ENCODE results near the gene ADRA2B.

DNA sequence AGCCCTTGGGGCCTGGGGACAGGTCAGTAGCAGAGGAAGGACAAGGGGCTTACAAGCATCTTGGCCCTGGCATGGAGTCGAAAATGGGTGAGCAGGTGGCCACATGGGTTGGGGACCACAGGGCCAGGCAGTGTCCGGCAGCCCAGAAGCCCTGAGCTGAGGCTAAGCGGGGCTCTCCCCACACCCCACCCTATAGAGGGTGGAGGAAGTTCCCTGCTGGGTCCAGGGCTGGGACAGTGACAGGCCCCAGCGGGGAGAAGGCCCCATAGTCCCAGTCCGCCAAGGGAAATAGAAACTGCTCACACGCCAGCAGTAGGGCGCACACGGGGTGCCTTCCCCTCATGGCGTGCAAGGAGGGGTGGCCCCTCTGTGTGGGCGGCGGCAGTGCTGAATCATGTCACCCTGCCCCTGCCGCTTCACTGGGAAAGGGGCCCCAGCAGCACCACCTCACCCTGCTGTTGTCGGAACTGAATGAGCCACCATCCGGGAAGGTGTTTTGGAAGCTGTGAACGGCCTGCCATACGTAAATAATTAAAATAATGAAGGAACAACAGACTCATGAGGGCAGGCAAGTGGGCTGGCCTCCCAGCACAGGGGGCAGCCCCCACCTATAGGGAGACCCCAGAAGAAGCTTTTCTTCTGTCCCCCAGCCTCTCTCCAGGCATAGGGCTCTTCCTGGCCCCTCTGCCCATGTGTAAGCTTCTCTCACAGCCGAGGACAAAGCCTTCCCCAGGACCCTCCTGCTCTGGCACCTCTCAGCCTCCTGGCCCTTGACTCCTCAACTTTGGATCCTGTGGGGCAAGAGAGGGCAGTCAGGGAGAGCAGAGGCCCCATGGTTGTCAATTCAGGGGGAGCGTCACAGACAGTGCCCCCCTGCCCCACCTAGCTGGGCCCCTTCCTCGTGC lies 41.5 kb upstream of the ADRA2B start:
- TF ChIP-seq, protein P1, sequence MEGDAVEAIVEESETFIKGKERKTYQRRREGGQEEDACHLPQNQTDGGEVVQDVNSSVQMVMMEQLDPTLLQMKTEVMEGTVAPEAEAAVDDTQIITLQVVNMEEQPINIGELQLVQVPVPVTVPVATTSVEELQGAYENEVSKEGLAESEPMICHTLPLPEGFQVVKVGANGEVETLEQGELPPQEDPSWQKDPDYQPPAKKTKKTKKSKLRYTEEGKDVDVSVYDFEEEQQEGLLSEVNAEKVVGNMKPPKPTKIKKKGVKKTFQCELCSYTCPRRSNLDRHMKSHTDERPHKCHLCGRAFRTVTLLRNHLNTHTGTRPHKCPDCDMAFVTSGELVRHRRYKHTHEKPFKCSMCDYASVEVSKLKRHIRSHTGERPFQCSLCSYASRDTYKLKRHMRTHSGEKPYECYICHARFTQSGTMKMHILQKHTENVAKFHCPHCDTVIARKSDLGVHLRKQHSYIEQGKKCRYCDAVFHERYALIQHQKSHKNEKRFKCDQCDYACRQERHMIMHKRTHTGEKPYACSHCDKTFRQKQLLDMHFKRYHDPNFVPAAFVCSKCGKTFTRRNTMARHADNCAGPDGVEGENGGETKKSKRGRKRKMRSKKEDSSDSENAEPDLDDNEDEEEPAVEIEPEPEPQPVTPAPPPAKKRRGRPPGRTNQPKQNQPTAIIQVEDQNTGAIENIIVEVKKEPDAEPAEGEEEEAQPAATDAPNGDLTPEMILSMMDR (IDR thresholded peaks at IDR 0.05) = no peak
- no peak for TF ChIP-seq POLR2A (IDR thresholded peaks at IDR 0.05)
